H1 (cell line): Measurements from ENCODE around the gene PLEKHG5. TPM values are rescaled to one million over a fixed set of nuclear protein-coding genes. Genes with fewer than 3 reads are reported as not detected.

Experiments
- CEBPB ChIP-seq: IDR thresholded peaks from 2 replicates; pipeline ENCODE4 v1.6.1; 2012; ENCODE audit warnings: low read depth, low read length
- EZH2 ChIP-seq: fragments of 200-600 bp; sonication (generic); IDR thresholded peaks from 2 replicates; pipeline ENCODE4 v1.7.1; 2012; ENCODE audit warnings: low read depth, mild to moderate bottlenecking, moderate library complexity, low read length, inconsistent platforms; ENCODE audit not compliant: severe bottlenecking
- HDAC2 ChIP-seq, 2 experiments: fragments of 300-600 bp in 1 of 2; sonication (generic) in 1 of 2; IDR thresholded peaks; 2 replicates each; pipeline ENCODE4 v1.6.1; 2011 to 2012; ENCODE audit warnings: low read depth in 2 of 2, low read length in 2 of 2, mild to moderate bottlenecking in 2 of 2, moderate library complexity in 2 of 2, borderline replicate concordance in 1 of 2, inconsistent platforms in 1 of 2
- TAF1 ChIP-seq: IDR thresholded peaks from 2 replicates; pipeline ENCODE4 v1.6.1; 2011; ENCODE audit warnings: mild to moderate bottlenecking, low read depth, low read length
- TBP ChIP-seq: IDR thresholded peaks from 2 replicates; pipeline ENCODE4 v1.6.1; 2011; ENCODE audit warnings: low read depth, low read length, improper control_type of control experiment
- TCF12 ChIP-seq: IDR thresholded peaks from 2 replicates; pipeline ENCODE4 v1.6.1; 2011; ENCODE audit warnings: low read depth, mild to moderate bottlenecking, low read length
- polyA plus RNA-seq, 7 experiments: library from polyadenylated mRNA; depleted of rRNA in 3 of 7; stranded (reverse) in 5 of 7; unstranded in 2 of 7; fragments of >200 nt in 5 of 7; fragments of 200-250 nt in 2 of 7; gene quantifications; 1 replicate in 5 of 7; 2 replicates in 1 of 7; 4 replicates in 1 of 7; pipeline versions ENCODE4 v1.2.1 to v1.2.3, GENCODE V29; 2011 to 2013; ENCODE audit warnings: missing spikeins in 2 of 7, mixed read lengths in 2 of 7
- total RNA-seq: library from RNA; stranded (reverse); fragmentation: NEBNext Ultra II Directional; extraction: Animal tissue kit (Norgen Biotek cat#: 25700); gene quantifications from 2 replicates; pipeline ENCODE4 v1.2.1, GENCODE V29; 2021
- TF ChIP-seq, protein P1 (sequence below): IDR thresholded peaks from 2 replicates; pipeline ENCODE4 v1.6.1; 2011; ENCODE audit warnings: low read depth, mild to moderate bottlenecking, low read length; ENCODE audit not compliant: insufficient read depth

Gene PLEKHG5
- total and polyA plus RNA-seq, 2 of the 8 experiments (the other 6 are each of a cell fraction or from before 2014, with no cell fraction given), result 10.4 to 13.8 TPM

DNA sequence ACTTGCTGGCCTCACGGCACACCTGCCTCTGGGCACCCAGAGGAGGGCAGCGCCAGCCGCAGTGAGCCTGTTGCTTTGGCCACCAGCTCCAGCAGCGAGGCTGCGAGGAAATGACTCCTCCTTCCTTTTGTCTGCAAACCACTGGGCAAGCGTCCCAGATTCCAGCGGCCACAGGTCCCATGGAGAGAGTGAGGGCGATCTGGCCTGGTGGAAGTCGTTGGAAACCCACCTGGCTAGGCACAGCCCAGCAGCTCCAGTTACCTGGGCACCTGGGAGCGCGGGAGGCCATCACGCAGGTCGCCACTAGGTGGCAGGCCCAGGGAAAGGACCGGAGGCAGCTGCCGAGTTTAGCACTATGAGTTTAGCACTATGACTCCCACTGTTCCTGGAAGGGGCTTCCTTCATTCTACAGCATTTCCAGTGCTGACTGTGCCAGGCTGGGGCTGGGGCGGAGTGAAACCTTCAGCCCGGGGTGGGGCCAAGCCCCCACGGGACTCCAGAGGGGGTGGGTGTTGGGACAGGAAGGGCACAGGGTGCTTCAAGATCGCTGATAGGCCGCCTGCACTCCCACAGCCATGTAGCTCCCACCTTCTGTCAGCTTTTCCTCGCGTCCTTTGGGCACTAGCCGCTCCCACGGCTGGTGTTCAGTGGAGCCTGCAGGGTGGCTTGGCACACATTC is 68.0 kb downstream of the PLEKHG5 start (continued):
- TF ChIP-seq, protein P1, sequence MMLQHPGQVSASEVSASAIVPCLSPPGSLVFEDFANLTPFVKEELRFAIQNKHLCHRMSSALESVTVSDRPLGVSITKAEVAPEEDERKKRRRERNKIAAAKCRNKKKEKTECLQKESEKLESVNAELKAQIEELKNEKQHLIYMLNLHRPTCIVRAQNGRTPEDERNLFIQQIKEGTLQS, result 0 out of 2 replicates have a peak, but pooled peaks have one; percentile 3
- TF ChIP-seq TBP (peak; percentile 32; the same call in 1 of the 2 replicates), HDAC2 (IDR thresholded peaks at IDR 0.05; ENCODE audit: borderline replicate concordance in 1 of 2, low read depth in 2 of 2, low read length in 2 of 2) (no peak), EZH2 (peak; percentile 29), TAF1 (no peak), CEBPB (no peak), TCF12 (0 out of 2 replicates have a peak, but pooled peaks have one; percentile 44)
